Endothelial cell of umbilical vein (primary cell): ENCODE measurements around the gene LCMT1. TPM values are rescaled to one million over a fixed set of nuclear protein-coding genes. Genes with fewer than 3 reads are reported as not detected.

Source experiments
- Bru-seq: library from RNA; stranded (reverse); fragments of 400-500 nt; gene quantifications from one replicate; lab custom pipeline; 2021; lab: Mats Ljungman, UMichigan
- BruChase-seq, 2 experiments: library from RNA; stranded (reverse); fragments of 400-500 nt; gene quantifications; one replicate each; lab custom pipeline; 2021; lab: Mats Ljungman, UMichigan
- BruUV-seq: library from RNA; stranded (reverse); fragments of 400-500 nt; replicated peaks from 2 replicates; lab custom pipeline; 2021; lab: Mats Ljungman, UMichigan
- CTCF ChIA-PET: fragments of 300-600, 350-600 bp; sonication (Branson Sonifier 250); formaldehyde crosslinking; loops from one replicate; lab custom pipeline; 2021; ENCODE audit warnings: antibody characterized with exemption, inconsistent platforms; lab: Charles Lee
- POLR2A ChIA-PET: fragments of 300-600, 350-600 bp; sonication (Branson Sonifier 250); formaldehyde crosslinking; loops from one replicate; lab custom pipeline; 2021; ENCODE audit warnings: antibody characterized with exemption, inconsistent platforms; lab: Charles Lee
- DNase-seq: peaks from one replicate; pipeline ENCODE4 v3.0.0-alpha.2; 2011; ENCODE audit warnings: low read depth, low spot score
- FAIRE-seq: peaks from 2 replicates; lab custom pipeline; 2011; peaks lifted over from hg19 to GRCh38; lab: Jason Lieb, UNC
- H2AFZ ChIP-seq: 2 replicates; pipeline ENCODE4 v1.6.0; 2012; ENCODE audit warnings: low read depth, low read length, control low read depth, inconsistent platforms
- H3K27ac ChIP-seq: 2 replicates; pipeline ENCODE4 v1.5.1; 2011; ENCODE audit warnings: low read depth, mild to moderate bottlenecking, control low read depth, low read length, moderate library complexity; ENCODE audit not compliant: insufficient read depth
- H3K27me3 ChIP-seq, 2 experiments: 2 replicates each; pipeline versions ENCODE4 v1.6.0 to v1.6.1; 2011; ENCODE audit warnings: low read length in 2 of 2, mixed read lengths in 1 of 2; ENCODE audit not compliant: control insufficient read depth in 2 of 2, insufficient read depth in 2 of 2
- H3K36me3 ChIP-seq, 2 experiments: 2 replicates in 1 of 2; 3 replicates in 1 of 2; pipeline ENCODE4 v1.5.1; 2011; ENCODE audit warnings: low read length in 2 of 2, mild to moderate bottlenecking in 1 of 2, moderate library complexity in 1 of 2; ENCODE audit not compliant: control insufficient read depth in 2 of 2, insufficient read depth in 2 of 2; ENCODE audit errors: extremely low read depth in 1 of 2
- H3K4me1 ChIP-seq: 3 replicates; pipeline ENCODE4 v1.5.1; 2011; ENCODE audit warnings: mild to moderate bottlenecking, low read length; ENCODE audit not compliant: control insufficient read depth, insufficient read depth; ENCODE audit errors: extremely low read depth
- H3K4me2 ChIP-seq: 2 replicates; pipeline ENCODE4 v1.6.1; 2011; ENCODE audit warnings: low read length, control low read depth, mixed read lengths; ENCODE audit not compliant: insufficient read depth
- H3K4me3 ChIP-seq, 3 experiments: fragments of 200-600 bp in 1 of 3; sonication (generic), shearing (Covaris generic) in 1 of 3; replicated peaks in 1 of 3; 2 replicates each; pipeline ENCODE4 v1.5.1; 2011 to 2016; ENCODE audit warnings: control low read depth in 3 of 3, low read length in 3 of 3, mild to moderate bottlenecking in 2 of 3, inconsistent platforms in 1 of 3, low read depth in 1 of 3, moderate library complexity in 1 of 3; ENCODE audit not compliant: insufficient read depth in 1 of 3
- H3K79me2 ChIP-seq: 2 replicates; pipeline ENCODE4 v1.6.0; 2012; ENCODE audit warnings: low read length, inconsistent platforms; ENCODE audit not compliant: control insufficient read depth, insufficient read depth
- H3K9ac ChIP-seq: replicated peaks from 2 replicates; pipeline ENCODE3; 2011; ENCODE audit warnings: low read length, control low read depth; ENCODE audit not compliant: insufficient read depth; ENCODE audit errors: extremely low read depth
- H3K9me1 ChIP-seq: replicated peaks from 3 replicates; pipeline ENCODE4 v1.6.0; 2011; ENCODE audit warnings: mild to moderate bottlenecking, low read length; ENCODE audit not compliant: control insufficient read depth, insufficient read depth; ENCODE audit errors: extremely low read depth
- H3K9me3 ChIP-seq: replicated peaks from 2 replicates; pipeline ENCODE4 v1.5.1; 2012; ENCODE audit warnings: low read length, inconsistent platforms; ENCODE audit not compliant: control insufficient read depth, insufficient read depth
- H4K20me1 ChIP-seq: replicated peaks from 2 replicates; pipeline ENCODE3; 2011; ENCODE audit warnings: mild to moderate bottlenecking, low read length; ENCODE audit not compliant: control insufficient read depth, insufficient read depth; ENCODE audit errors: extremely low read depth
- CTCF ChIP-seq, 2 donors: IDR thresholded peaks; 1 replicate in 1 of 2; 2 replicates in 1 of 2; pipeline ENCODE4 v1.5.1; 2011; ENCODE audit warnings: low read length in 2 of 2, mild to moderate bottlenecking in 2 of 2, moderate library complexity in 2 of 2, control low read depth in 1 of 2, inconsistent platforms in 1 of 2, low read depth in 1 of 2; ENCODE audit not compliant: insufficient read depth in 1 of 2; ENCODE audit errors: extremely low read depth in 1 of 2
- EZH2 ChIP-seq: IDR thresholded peaks from 2 replicates; pipeline ENCODE4 v1.6.1; 2012; ENCODE audit warnings: borderline replicate concordance, low read depth, mild to moderate bottlenecking, moderate library complexity, low read length, inconsistent platforms; ENCODE audit not compliant: severe bottlenecking
- FOS ChIP-seq: IDR thresholded peaks from 2 replicates; pipeline ENCODE4 v1.6.1; 2011; ENCODE audit warnings: mild to moderate bottlenecking, low read length, moderate library complexity, borderline replicate concordance; ENCODE audit not compliant: insufficient read depth
- GATA2 ChIP-seq: IDR thresholded peaks from 2 replicates; pipeline ENCODE4 v1.7.0; 2011; ENCODE audit warnings: low read depth, mild to moderate bottlenecking, moderate library complexity, mixed read lengths, low read length; ENCODE audit not compliant: insufficient read length, insufficient read depth
- POLR2A ChIP-seq: IDR thresholded peaks from 2 replicates; pipeline ENCODE4 v1.6.1; 2012; ENCODE audit warnings: low read depth, mild to moderate bottlenecking, control low read depth, low read length
- POLR2AphosphoS5 ChIP-seq: IDR thresholded peaks from 2 replicates; pipeline ENCODE4 v1.6.1; 2012; ENCODE audit warnings: low read depth, mild to moderate bottlenecking, control low read depth, low read length, moderate library complexity; ENCODE audit not compliant: insufficient read depth
- dilution Hi-C: fragments of 300-500 bp; cut with MboI; formaldehyde crosslinking; loops from one replicate; pipeline ENCODE4 v1.15.0; 2019; ENCODE audit warnings: low sequenced_read_pairs; ENCODE audit not compliant: extremely low pct_ligation_motif_present
- intact Hi-C: fragments of 100-400 bp; cut with micrococcal nuclease; formaldehyde crosslinking; loops from one replicate; pipeline ENCODE4 v1.10.0; 2022
- long read RNA-seq: library from polyadenylated mRNA; stranded (forward); transcript quantifications from one replicate; pipeline ENCODE4 v2.0.0, GENCODE V29; 2021
- polyA minus RNA-seq, 3 experiments: library from RNA; depleted of rRNA, polyadenylated mRNA; stranded (reverse); fragments of >200 nt; gene quantifications; 1 replicate in 1 of 3; 2 replicates in 2 of 3; pipeline ENCODE4 v1.2.3, GENCODE V29; 2011
- polyA plus RNA-seq, 4 experiments: library from polyadenylated mRNA; depleted of rRNA in 3 of 4; stranded (reverse) in 3 of 4; unstranded in 1 of 4; fragments of >200 nt; gene quantifications; 2 replicates each; pipeline versions ENCODE4 v1.2.1 to v1.2.3, GENCODE V29; 2011 to 2012; ENCODE audit warnings: missing spikeins in 1 of 4
- total RNA-seq: library from RNA; stranded (reverse); gene quantifications from 2 replicates; pipeline ENCODE4 v1.2.3, GENCODE V29; 2021

LCMT1 gene
- total RNA-seq (36.2 and 36.8 TPM in 2 replicates), polyA plus RNA-seq (19.8 and 23.5 TPM in 2 replicates), polyA minus RNA-seq (25.4 and 29.7 TPM in 2 replicates), Bru-seq, nascent RNA (percentile 64 among the genes with signal in this experiment), BruChase-seq, experiment 1, labeled RNA remaining after a 6-hour chase (percentile 60 among the genes with signal in this experiment), BruChase-seq, experiment 2, labeled RNA remaining after a 2-hour chase (percentile 67 among the genes with signal in this experiment)
- polyA plus RNA-seq (2011; cell fraction: cytosol; rRNA removed), result 24.7 and 26.7 TPM in 2 replicates
- polyA plus RNA-seq (2011; cell fraction: nucleus; rRNA removed), result 23.5 and 25.5 TPM in 2 replicates
- polyA plus RNA-seq (2012), result 32.0 and 41.6 TPM in 2 replicates
- polyA minus RNA-seq (2011; cell fraction: cytosol; rRNA and poly(A)+ RNA removed), result 19.7 TPM
- polyA minus RNA-seq (2011; cell fraction: nucleus; rRNA and poly(A)+ RNA removed), result 20.4 and 23.6 TPM in 2 replicates
- long read RNA-seq, transcript LCMT1-202 (9 exons, 989 nt), result minor isoform, 12 of 152 reads
- long read RNA-seq, transcript LCMT1-201 (12 exons, 1,529 nt), result minor isoform, 16 of 152 reads
- long read RNA-seq, transcript LCMT1-203 (11 exons, 1,368 nt), result major isoform, 92 of 152 reads
- long read RNA-seq, partial matches to known transcripts, result 11 of 152 reads
- long read RNA-seq, other reads (novel, unspliced or antisense), result 20 of 152 reads

- H3K4me2 ChIP-seq, result peak within 1 kb of the TSS; percentile 82
- DNase-seq (peak; percentile 99), FAIRE-seq (peak; percentile 98)
- no peaks in the 10 kb centered on the region for H3K27me3 ChIP-seq
- H3K4me1 ChIP-seq, result peaks cover 26% of the 10 kb centered on the region
- no peaks in the 10 kb centered on the region for H3K9me1 ChIP-seq
- peak within 1 kb of the TSS; percentile 85 for H3K9ac ChIP-seq
- no peaks in the 10 kb centered on the region for H4K20me1 ChIP-seq
- ChIA-PET POLR2A (interaction anchor here (0.6 kb wide), 1 partner anchor 49 kb away, joined by 3 read pairs; no protein-coding TSS in a partner anchor), CTCF (interaction anchor here (1.2 kb wide), 1 partner anchor 16 kb away, joined by 6 read pairs; no protein-coding TSS in a partner anchor)
- H3K27ac ChIP-seq, result peak within 1 kb of the TSS; percentile 73
- peaks cover 24% of the 10 kb centered on the region for H3K79me2 ChIP-seq
- intact Hi-C loops (loop anchor here (1.0 kb wide), 2 partner anchors 80 to 96 kb away; partner anchors contain the start of gene ARHGAP17), dilution Hi-C loops (no loop called here)
- peak within 1 kb of the TSS; percentile 96 for H2AFZ ChIP-seq
- TF ChIP-seq POLR2A (peak; percentile 37), GATA2 (no peak)
- H3K36me3 ChIP-seq, result no peaks in the 10 kb centered on the region
- no peaks in the 10 kb centered on the region for H3K9me3 ChIP-seq
- peak within 1 kb of the TSS; percentile 71 to 93 (median 84) for H3K4me3 ChIP-seq
- TSS peak; percentile 11 for BruUV-seq
These were observed at the start of gene LCMT1 for GRCh38 chr16:25111403-25112166. Gene LCMT1, plus strand, starts transcription at chr16:25111742. Its CDS starts 142 bp downstream, at chr16:25111884.

- peak; percentile 8 for FAIRE-seq
- DNase-seq, result no peak
- no peak overlapping the region for H3K9ac ChIP-seq
- H3K27ac ChIP-seq, result no peak overlapping the region
- H3K79me2 ChIP-seq, result no peaks in the 10 kb centered on the region
- ChIA-PET CTCF (no interaction called here), POLR2A (no interaction called here)
- H3K9me3 ChIP-seq, result no peaks in the 10 kb centered on the region
- no peaks in the 10 kb centered on the region for H3K9me1 ChIP-seq
- no peaks in the 10 kb centered on the region for H3K27me3 ChIP-seq
- no peak for TF ChIP-seq POLR2AphosphoS5
- TF ChIP-seq EZH2, result no peak
- TF ChIP-seq CTCF (IDR thresholded peaks at IDR 0.05; ENCODE audit: extremely low read depth in 1 of 2, insufficient read depth in 1 of 2, low read depth in 1 of 2, low read length in 2 of 2), result no peak
- no peak for TF ChIP-seq FOS
- BruUV-seq, result no TSS peak
- H3K36me3 ChIP-seq, result no peaks in the 10 kb centered on the region
- H2AFZ ChIP-seq, result no peak overlapping the region
- no peak overlapping the region for H3K4me2 ChIP-seq
- intact Hi-C loops, result no loop called here
- H3K4me3 ChIP-seq, result no peak overlapping the region
- dilution Hi-C loops, result no loop called here
- peaks cover 6% of the 10 kb centered on the region for H3K4me1 ChIP-seq
- no peaks in the 10 kb centered on the region for H4K20me1 ChIP-seq
These were observed 48.4 kb upstream of the LCMT1 start for GRCh38 chr16:25063102-25063501.
